ENCODE results near the gene C16orf96.

Gene C16orf96

GRCh38 chr16:4513086-4513860 is 42.9 kb upstream of the C16orf96 start:
- H3F3A ChIP-seq (ENCODE audit: insufficient read depth, low read length), result no peaks in the 10 kb centered on the region
- H3K4me1 ChIP-seq (ENCODE audit: insufficient read depth, low read length, severe bottlenecking), result no peaks in the 10 kb centered on the region
- H3K27ac ChIP-seq (ENCODE audit: low read depth, low read length, poor library complexity, severe bottlenecking), result no peak overlapping the region
- H3K79me2 ChIP-seq (ENCODE audit: insufficient read depth, low read length), result no peaks in the 10 kb centered on the region
- H3K9ac ChIP-seq (ENCODE audit: low read length), result no peak overlapping the region
- TF ChIP-seq EZH2 (IDR thresholded peaks at IDR 0.05; ENCODE audit: borderline replicate concordance, low read length) (no peak), CTCF (IDR thresholded peaks at IDR 0.05; ENCODE audit: low read length) (no peak)
- no peak overlapping the region for H2AFZ ChIP-seq (ENCODE audit: low read length)
- no peaks in the 10 kb centered on the region for H3K9me2 ChIP-seq (ENCODE audit: low read depth, low read length)
- H4K20me1 ChIP-seq (ENCODE audit: insufficient read depth, low read length), result no peaks in the 10 kb centered on the region
- H3K4me3 ChIP-seq (ENCODE audit: low read depth, low read length, poor library complexity, severe bottlenecking), result no peak overlapping the region
- H3K4me2 ChIP-seq (ENCODE audit: low read length), result no peak overlapping the region
- no peaks in the 10 kb centered on the region for H3K9me3 ChIP-seq (ENCODE audit: low read length)
- H3K27me3 ChIP-seq (ENCODE audit: insufficient read depth, low read length), result no peaks in the 10 kb centered on the region
- peaks cover 44% of the 10 kb centered on the region for H3K36me3 ChIP-seq (ENCODE audit: insufficient read depth, low read length)

GRCh38 chr16:4513881-4514280 is 42.3 kb upstream of the C16orf96 start:
- Histone ChIP-seq H3K79me2 (ENCODE audit: insufficient read depth, low read length) (no peaks in the 10 kb centered on the region), H3K27me3 (ENCODE audit: insufficient read depth, low read length) (no peaks in the 10 kb centered on the region), H3K9me3 (ENCODE audit: low read length) (no peaks in the 10 kb centered on the region), H2AFZ (ENCODE audit: low read length) (no peak overlapping the region), H3K36me3 (ENCODE audit: insufficient read depth, low read length) (peaks cover 38% of the 10 kb centered on the region), H4K20me1 (ENCODE audit: insufficient read depth, low read length) (no peaks in the 10 kb centered on the region), H3K4me1 (ENCODE audit: insufficient read depth, low read length, severe bottlenecking) (no peaks in the 10 kb centered on the region), H3F3A (ENCODE audit: insufficient read depth, low read length) (no peaks in the 10 kb centered on the region), H3K27ac (ENCODE audit: low read depth, low read length, poor library complexity, severe bottlenecking) (no peak overlapping the region), H3K9ac (ENCODE audit: low read length) (no peak overlapping the region), H3K4me2 (ENCODE audit: low read length) (no peak overlapping the region), H3K4me3 (ENCODE audit: low read depth, low read length, poor library complexity, severe bottlenecking) (no peak overlapping the region), H3K9me2 (ENCODE audit: low read depth, low read length) (no peaks in the 10 kb centered on the region)
- TF ChIP-seq EZH2 (IDR thresholded peaks at IDR 0.05; ENCODE audit: borderline replicate concordance, low read length), result no peak
- TF ChIP-seq CTCF (IDR thresholded peaks at IDR 0.05; ENCODE audit: low read length), result no peak

GRCh38 chr16:4514606-4515005 is 41.5 kb upstream of the C16orf96 start:
- Histone ChIP-seq H3K4me2 (ENCODE audit: low read length) (no peak overlapping the region), H3K27ac (ENCODE audit: low read depth, low read length, poor library complexity, severe bottlenecking) (no peak overlapping the region), H3K4me3 (ENCODE audit: low read depth, low read length, poor library complexity, severe bottlenecking) (no peak overlapping the region), H3K79me2 (ENCODE audit: insufficient read depth, low read length) (no peaks in the 10 kb centered on the region), H4K20me1 (ENCODE audit: insufficient read depth, low read length) (no peaks in the 10 kb centered on the region), H3K9ac (ENCODE audit: low read length) (no peak overlapping the region), H3F3A (ENCODE audit: insufficient read depth, low read length) (no peaks in the 10 kb centered on the region), H3K9me2 (ENCODE audit: low read depth, low read length) (no peaks in the 10 kb centered on the region), H3K4me1 (ENCODE audit: insufficient read depth, low read length, severe bottlenecking) (no peaks in the 10 kb centered on the region), H2AFZ (ENCODE audit: low read length) (no peak overlapping the region), H3K36me3 (ENCODE audit: insufficient read depth, low read length) (peaks cover 30% of the 10 kb centered on the region), H3K9me3 (ENCODE audit: low read length) (no peaks in the 10 kb centered on the region), H3K27me3 (ENCODE audit: insufficient read depth, low read length) (no peaks in the 10 kb centered on the region)
- TF ChIP-seq CTCF (IDR thresholded peaks at IDR 0.05; ENCODE audit: low read length) (no peak), EZH2 (IDR thresholded peaks at IDR 0.05; ENCODE audit: borderline replicate concordance, low read length) (no peak)

All from OCI-LY1 (cell line).